Gastroesophageal sphincter (tissue), 3 donors: ENCODE results near the gene IL18R1.

ENCODE experiments used
- POLR2AphosphoS5 ChIP-seq: sonication (generic); formaldehyde crosslinking; IDR thresholded peaks from one replicate; pipeline ENCODE4 v1.6.1; 2017; ENCODE audit warnings: antibody characterized with exemption
- TF ChIP-seq, protein P1 (sequence below), 4 experiments: fragments of 200-600 bp in 2 of 4; fragments of 450-650 bp in 2 of 4; sonication (generic) in 1 of 4; IDR thresholded peaks; one replicate each; pipeline ENCODE4 v1.5.1; 2017 to 2019; ENCODE audit warnings: antibody characterized with exemption in 4 of 4, mild to moderate bottlenecking in 2 of 4, moderate library complexity in 2 of 4

DNA sequence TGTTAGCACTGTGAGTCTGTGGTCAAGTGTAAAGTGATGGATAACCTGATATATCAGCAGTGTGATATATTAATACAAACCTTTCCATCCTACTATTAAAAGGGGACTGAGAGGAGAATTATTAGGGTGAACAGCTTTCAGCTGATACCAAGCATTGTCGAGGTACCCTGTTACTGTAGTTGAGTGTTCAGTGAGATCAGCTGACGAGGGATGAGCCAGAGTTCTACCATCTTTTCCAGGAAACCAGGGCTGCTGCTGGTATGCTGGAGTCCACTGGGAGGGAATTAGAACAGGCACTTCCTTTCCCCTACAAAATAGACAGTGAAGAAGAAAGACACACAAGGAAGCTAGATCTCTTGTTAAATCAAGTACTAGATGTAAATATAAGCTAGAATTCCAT is 67.8 kb downstream of the IL18R1 start:
- TF ChIP-seq, protein P1, sequence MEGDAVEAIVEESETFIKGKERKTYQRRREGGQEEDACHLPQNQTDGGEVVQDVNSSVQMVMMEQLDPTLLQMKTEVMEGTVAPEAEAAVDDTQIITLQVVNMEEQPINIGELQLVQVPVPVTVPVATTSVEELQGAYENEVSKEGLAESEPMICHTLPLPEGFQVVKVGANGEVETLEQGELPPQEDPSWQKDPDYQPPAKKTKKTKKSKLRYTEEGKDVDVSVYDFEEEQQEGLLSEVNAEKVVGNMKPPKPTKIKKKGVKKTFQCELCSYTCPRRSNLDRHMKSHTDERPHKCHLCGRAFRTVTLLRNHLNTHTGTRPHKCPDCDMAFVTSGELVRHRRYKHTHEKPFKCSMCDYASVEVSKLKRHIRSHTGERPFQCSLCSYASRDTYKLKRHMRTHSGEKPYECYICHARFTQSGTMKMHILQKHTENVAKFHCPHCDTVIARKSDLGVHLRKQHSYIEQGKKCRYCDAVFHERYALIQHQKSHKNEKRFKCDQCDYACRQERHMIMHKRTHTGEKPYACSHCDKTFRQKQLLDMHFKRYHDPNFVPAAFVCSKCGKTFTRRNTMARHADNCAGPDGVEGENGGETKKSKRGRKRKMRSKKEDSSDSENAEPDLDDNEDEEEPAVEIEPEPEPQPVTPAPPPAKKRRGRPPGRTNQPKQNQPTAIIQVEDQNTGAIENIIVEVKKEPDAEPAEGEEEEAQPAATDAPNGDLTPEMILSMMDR (IDR thresholded peaks at IDR 0.05): no peak
- TF ChIP-seq POLR2AphosphoS5: no peak
